Measurements from ENCODE around the gene ZNF322. TPM values are rescaled to one million over a fixed set of nuclear protein-coding genes. Genes with fewer than 3 reads are reported as not detected.

ZNF322 gene
- total RNA-seq, 1 donor from 2014 or later = 35.0 TPM

DNA sequence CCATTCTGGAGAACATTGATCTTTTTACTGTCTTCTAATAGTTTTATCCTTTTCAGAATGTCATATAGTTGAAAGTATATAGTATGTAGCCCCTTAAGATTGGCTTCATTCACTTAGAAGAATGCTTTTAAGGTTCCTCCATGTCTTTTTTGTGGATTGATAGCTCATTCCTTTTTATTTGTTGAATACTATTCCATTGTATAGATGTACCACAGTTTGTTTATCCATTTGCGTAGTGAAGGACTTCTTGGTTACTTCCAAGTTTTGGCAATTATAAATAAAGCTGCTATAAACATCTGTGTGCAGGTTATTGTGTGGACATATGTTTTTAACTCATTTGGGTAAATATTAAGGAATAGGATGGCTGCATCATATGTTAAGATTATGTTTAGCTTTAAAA is 35.0 kb downstream of the ZNF322 start:
- ATAC-seq (no peak), DNase-seq (ENCODE audit: low spot score) (no peak)
- intact Hi-C loops (cut with DNase I) = no loop called here

DNA sequence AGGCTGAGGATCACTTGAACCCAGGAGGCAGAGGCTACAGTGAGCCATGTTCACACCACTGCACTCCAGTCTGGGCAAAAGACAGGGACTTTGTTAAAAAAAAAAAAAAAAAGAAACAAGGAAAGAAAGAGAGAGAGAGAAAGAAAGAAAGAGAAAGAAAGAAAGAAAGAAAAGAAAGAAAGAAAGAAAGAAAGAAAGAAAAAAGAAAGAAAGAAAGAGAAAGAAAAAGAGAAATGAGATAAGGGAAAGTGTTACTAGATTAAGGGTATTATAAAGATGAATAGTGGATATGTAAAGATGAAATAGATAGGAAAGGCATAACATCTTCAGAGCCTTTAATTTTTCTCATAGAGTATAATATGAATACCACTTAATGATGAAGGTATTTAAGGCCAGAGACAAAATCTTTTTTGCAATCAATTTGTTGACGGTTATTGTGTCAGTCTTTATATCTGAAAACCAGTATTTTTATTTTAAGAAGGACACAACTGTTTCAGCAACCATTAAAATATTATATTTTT is 36.1 kb downstream of the ZNF322 start:
- intact Hi-C loops (cut with DNase I) = no loop called here
- DNase-seq (ENCODE audit: low spot score) (no peak), ATAC-seq (no peak)

- intact Hi-C loops (cut with DNase I) = no loop called here
- no peak for DNase-seq (ENCODE audit: low spot score)
- ATAC-seq = no peak
Measured at GRCh38 chr6:26613689-26614683, 45.6 kb downstream of the ZNF322 start.

- intact Hi-C loops (cut with DNase I) = no loop called here
- DNase-seq (ENCODE audit: low spot score) (no peak), ATAC-seq (no peak)
Measured at GRCh38 chr6:26613201-26613600, 46.3 kb downstream of the ZNF322 start.

- intact Hi-C loops (cut with DNase I) = no loop called here
- DNase-seq (ENCODE audit: low spot score) = no peak
- no peak for ATAC-seq
Measured at GRCh38 chr6:26611599-26611998, 47.9 kb downstream of the ZNF322 start.

- DNase-seq (ENCODE audit: low spot score) (no peak), ATAC-seq (no peak)
- intact Hi-C loops (cut with DNase I) = no loop called here
Measured at GRCh38 chr6:26609463-26609862, 50.1 kb downstream of the ZNF322 start.

GRCh38 chr6:26607434-26608230 is 51.9 kb downstream of the ZNF322 start:
- intact Hi-C loops (cut with DNase I) = no loop called here
- no peak for DNase-seq (ENCODE audit: low spot score)
- ATAC-seq = peak; percentile 68

DNA sequence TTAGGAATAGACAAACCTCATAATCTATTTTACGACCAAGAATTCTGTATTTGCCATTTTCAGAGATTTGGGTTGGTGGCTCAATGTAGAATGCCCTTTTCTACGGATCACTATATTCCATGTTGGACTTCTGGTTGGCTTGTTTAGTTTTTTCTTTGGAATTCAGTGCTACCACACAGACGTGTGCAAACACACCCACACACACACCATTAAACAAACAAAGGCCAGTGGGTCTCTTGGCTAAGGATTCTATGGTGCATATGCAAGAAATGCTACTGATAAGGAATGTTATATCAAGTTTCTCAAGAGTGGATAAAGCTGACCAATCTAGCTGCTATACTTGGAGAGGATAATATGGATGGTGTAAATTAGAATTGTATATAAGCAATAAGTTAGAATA is 54.7 kb downstream of the ZNF322 start:
- intact Hi-C loops (cut with DNase I) = no loop called here

DNA sequence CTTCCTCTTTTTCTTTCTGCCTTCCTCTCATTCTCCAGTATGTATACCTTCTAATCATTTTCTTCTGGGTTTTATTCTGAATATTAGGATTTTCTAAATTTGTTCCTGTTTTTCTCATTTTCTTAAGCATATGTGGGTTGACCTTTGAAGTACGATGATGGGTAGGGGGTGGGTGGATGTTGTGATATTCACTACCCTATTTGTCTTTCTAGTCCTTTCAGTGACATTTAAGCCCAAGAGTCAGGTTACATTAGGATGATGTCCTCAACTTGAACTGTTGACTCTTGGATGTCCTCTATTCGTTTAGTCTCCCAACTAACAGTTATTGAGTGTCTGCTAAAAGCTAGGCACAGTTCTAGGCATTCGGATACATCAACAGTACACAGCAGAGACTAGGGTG is 55.5 kb downstream of the ZNF322 start:
- ATAC-seq = no peak
- no peak for DNase-seq (ENCODE audit: low spot score)
- intact Hi-C loops (cut with DNase I) = no loop called here

More for the DNA sequence above, 54.7 kb downstream of the ZNF322 start:
- DNase-seq (ENCODE audit: low spot score) (no peak), ATAC-seq (no peak)

DNA sequence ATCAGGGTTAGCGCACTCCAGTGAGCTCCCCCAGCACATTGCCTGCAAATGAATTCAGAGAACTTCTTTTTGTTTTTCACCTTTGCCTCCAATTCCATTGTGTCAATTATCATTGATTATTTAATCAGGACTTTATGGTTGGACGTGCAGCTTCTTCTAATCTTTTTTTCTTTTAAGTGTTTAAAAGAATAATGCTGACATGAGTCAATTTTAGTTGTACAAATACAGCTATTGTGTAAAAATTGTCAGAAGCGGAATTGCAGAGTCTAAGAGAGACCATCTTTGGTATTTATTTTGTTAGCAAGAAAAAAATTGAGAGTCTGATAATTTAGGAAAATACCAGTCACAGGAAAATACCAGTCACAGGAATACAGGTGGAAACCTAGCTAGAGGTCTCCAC is 57.3 kb downstream of the ZNF322 start:
- DNase-seq (ENCODE audit: low spot score) (no peak), ATAC-seq (no peak)
- intact Hi-C loops (cut with DNase I) = no loop called here

GRCh38 chr6:26600759-26601158 is 58.8 kb downstream of the ZNF322 start:
- no peak for DNase-seq (ENCODE audit: low spot score)
- intact Hi-C loops (cut with DNase I) = no loop called here
- no peak for ATAC-seq

- DNase-seq (ENCODE audit: low spot score) (no peak), ATAC-seq (no peak)
- intact Hi-C loops (cut with DNase I) = no loop called here
Measured at GRCh38 chr6:26599591-26599990, 60.0 kb downstream of the ZNF322 start.

GRCh38 chr6:26599134-26599533 is 60.4 kb downstream of the ZNF322 start:
- intact Hi-C loops (cut with DNase I) = no loop called here
- no peak for DNase-seq (ENCODE audit: low spot score)

GRCh38 chr6:26598267-26598666 is 61.3 kb downstream of the ZNF322 start:
- ATAC-seq (no peak), DNase-seq (ENCODE audit: low spot score) (peak; percentile 74)
- intact Hi-C loops (cut with DNase I) = no loop called here

More at GRCh38 chr6:26599134-26599533, 60.4 kb downstream of the ZNF322 start:
- ATAC-seq = no peak

GRCh38 chr6:26597821-26598220 is 61.7 kb downstream of the ZNF322 start:
- DNase-seq (ENCODE audit: low spot score) (no peak), ATAC-seq (no peak)
- intact Hi-C loops (cut with DNase I) = no loop called here

GRCh38 chr6:26597389-26597766 is 62.2 kb downstream of the ZNF322 start:
- ATAC-seq = no peak
- DNase-seq (ENCODE audit: low spot score) = no peak
- intact Hi-C loops (cut with DNase I) = no loop called here

DNA sequence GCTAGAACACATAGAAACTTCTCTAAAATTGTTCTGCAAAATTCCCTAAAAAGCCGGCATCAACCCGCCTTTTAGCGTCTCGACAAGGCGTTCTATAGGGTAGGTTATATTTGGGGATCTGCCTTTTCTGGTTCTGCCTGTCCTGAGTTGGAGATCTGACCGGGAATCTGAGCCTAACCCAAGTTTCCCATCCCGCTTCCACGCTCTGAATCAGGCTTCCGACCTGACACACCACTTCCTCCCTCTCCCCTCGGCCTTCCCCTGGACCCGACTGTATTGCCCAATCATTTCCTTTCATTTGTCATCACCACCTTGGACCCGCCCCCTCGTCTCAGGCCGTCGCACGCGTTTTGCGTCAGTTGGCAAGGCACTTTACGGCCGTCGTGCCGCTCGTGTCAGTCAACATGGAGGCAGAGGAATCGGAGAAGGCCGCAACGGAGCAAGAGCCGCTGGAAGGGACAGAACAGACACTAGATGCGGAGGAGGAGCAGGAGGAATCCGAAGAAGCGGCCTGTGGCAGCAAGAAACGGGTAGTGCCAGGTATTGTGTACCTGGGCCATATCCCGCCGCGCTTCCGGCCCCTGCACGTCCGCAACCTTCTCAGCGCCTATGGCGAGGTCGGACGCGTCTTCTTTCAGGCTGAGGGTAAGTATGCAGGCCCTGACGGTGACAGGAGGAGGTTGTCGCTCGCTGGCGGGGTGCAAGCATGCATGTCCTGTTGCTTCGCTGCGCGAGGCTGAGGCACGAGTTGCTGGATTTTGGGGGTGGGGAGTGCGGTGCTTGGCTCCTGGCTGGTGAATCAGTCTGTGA is 62.8 kb downstream of the ZNF322 start, which contains the start of gene ABT1:
Gene ABT1 (plus strand): TSS at position 375 of the 810 bp plus-strand sequence. CDS start 30 bp downstream, at position 405.
- ATAC-seq (peak; percentile 99), DNase-seq (ENCODE audit: low spot score) (peak; percentile 99)
- intact Hi-C loops (cut with DNase I) = no loop called here

DNA sequence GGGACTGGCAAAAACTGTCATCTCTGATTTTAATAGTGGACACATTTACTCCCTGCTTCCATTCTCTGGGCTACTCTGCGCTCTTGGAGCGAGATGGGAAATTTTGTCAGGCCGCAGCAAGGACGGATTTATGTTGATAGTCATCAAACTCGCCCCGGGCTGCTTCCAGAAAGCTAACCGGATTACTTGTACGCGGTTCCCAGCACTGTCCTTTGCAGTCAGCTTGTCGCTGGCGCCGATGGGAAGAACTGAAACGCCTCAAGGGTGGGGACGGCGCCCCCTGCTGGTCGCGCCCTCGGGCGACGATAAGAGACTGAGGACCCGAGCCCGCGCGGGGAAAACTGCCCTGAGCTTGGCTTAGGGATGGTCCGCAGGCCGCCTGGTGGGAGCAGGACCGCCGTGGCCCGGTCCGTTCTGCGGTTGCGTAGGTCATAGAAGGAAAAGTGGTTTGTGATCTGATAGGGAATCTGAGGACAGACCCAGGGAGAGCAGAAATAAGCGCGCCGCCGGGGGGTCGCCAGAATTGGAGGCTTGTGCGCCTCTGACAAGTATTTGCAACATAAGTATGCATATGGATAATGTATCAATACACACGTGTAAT is 63.8 kb downstream of the ZNF322 start:
- peak; percentile 94 for ATAC-seq
- DNase-seq (ENCODE audit: low spot score) = peak; percentile 95

More for the DNA sequence above, 63.8 kb downstream of the ZNF322 start:
- intact Hi-C loops (cut with DNase I) = no loop called here
